DMS79 (cell line): ENCODE results near the gene TCERG1L.

Experiments used
- DNase-seq: peaks from one replicate; lab custom pipeline; 2025; lab: John Stamatoyannopoulos, UW

Gene TCERG1L

DNA sequence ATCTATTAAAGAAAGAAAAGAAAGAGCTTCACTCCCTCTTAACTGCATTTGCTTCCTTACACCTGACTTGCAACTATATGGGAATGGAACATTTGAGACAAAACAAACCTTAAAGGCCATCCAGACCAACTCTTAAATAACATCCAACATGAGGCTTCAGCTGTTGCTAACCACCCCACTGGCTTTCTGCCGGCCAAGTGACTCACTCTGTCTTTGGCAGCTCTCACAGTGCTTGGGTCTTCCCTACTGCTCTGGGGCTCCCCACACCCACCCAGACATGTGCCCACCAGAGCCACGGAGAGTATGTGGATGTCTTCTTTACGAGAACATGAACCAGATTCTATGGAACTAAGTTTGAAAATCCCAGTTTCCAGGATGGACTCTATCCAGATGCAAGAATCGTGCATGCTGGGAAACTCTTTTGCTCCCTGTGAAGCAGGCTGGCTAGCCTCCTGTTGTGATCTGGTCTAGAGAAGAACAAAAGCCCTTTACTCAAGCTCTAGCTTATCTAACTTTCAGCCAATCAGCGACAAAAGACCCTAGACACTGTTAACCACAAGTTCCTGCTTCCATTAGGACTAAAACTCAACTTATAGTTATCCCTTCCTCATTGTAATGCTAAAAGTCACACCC is 245.7 kb downstream of the TCERG1L start:
- DNase-seq, result no peak

DNA sequence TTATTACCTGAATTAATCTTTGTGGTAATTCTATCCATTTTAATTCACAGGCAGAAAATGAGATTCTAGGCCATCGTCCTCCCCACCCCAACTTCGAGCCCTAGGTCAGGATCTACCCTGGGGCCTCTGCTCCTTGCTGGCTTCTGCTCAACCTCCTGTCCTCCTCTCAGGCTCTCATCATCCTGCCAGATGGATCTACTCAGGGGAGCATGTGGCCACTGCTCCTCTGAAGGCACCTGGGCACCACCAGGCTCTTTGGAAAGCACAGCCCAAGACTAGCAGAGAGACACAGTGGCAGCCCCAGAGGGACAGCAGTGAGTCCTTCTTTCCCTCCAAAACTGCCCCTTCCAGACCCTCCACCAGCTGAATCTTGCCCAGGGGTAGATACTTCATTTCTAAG is 248.2 kb downstream of the TCERG1L start:
- DNase-seq, result no peak

DNA sequence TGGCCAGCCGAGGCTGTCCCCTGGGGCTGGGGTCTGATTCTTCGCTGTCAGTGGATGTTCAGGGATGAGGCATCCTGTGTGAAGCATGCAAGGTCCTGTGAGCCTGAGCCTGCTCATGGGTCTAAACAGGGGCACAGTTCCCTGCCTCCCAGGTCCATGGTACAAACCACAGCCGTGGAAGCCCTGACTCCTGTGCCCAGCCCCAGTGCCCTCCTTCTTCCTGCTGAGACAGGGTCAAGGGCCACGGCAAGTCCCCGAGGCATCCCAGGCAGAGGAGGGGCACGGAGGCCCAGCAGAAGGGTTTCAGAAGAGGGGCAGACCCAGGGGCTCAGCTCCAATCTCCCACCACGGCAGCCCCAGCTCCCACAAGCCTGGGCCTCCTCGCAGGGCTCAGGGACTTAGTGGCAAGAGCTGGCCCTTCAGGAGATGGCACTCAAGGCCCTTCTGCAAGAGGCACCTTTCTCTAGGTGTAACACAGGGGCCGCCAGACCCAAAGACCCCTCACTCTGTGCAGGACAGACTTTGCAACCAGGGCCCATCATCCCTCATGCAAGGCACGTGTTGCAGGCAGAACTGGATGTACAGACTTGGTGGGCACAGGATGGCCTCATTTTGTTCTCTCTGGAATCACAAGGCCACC is 248.8 kb downstream of the TCERG1L start:
- no peak for DNase-seq

DNA sequence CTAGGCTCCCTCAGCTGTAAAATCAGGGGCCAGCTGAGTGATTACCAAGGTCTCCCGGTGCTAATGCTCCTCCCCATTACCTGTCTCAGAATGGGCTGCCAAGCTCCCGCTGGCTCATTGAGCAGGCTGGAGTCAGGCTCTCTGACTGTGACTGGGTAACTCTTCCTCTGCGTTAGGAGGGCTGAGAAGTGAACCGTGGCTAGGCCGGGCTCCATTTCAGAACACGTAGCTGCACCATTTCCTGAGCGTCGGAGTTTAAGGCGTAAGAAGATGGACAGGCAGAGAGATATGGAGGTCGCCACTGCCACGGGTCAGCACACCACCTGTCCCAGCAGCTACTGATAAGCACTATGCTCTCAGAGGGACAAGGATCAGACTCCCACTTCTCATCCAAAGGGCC is 250.3 kb downstream of the TCERG1L start:
- no peak for DNase-seq

DNA sequence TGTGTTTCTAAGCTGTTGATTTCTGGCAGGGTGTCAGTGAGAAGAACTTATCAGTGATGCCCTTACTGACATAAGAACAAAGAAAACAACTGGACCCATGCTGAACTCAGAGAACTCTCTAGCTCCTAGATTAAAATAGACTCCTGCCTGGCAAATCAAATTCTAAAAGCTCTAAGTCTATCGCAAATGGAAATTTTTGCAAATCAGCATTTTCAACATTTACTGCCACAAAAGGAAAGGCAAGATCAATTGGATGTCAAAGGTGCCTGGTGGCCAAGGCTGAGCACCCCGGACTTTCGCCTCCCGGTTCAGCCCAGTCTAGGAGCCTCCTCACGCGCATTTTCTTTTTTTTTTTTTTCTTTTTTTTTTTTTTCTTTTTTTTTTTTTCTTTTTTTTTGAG is 251.6 kb downstream of the TCERG1L start:
- DNase-seq, result no peak

DNA sequence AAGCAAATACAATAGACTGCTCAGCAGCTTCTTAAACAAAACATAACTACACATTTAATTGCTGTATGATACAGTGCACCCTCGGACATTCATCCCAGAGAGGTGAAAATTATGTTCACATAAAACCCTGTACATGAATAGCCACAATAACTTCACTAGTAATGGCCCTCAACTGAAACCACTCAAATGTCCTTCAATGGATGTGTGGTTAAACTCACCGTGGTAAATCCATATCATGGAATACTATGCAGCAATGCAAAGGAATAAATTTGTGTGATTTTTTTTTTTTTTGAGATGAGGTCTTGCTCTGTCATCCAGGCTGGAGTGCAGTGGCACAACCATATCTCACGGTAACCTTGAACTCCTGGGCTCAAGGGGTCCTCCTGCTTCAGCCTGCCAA is 252.7 kb downstream of the TCERG1L start:
- no peak for DNase-seq

DNA sequence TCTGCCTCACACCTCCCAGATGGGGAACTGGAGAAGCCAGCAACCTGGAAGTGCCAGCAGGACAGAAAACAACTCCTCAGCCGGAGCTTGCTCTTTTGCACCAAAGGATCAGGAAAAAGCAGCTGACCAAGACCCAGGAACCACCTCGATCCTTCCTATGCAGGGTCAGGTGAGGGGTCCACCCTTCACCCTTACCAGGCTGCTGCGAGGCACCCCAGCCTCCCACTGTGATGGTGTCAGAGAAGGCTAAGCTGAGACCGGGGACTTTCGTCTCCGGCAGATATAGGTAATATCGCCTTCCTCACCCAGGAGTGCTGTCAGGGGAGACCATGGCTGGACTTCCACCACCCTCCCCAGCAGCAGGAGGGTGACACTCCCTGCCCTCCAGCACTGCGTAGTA is 254.7 kb downstream of the TCERG1L start:
- no peak for DNase-seq

DNA sequence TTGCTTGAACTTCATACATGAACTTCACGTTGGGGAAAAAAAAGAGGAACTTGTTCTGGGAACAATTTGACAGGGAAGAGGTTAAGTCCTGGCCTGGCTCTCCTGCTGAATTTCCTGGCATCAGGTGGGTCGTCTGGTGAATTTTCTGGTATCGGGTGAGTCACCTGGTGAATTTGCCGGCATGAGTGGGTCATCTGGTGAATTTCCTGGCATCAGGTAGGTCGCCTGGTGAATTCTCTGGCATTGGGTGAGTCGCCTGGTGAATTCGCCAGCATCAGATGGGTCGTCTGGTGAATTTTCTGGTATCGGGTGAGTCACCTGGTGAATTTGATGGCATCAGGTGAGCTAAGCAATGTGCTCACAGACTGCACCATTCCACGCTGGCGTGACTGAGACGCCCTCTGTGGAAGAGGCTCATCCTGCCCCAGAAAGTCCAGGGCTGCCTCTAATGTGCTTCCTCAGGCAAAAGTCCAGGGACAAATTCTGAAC is 255.4 kb downstream of the TCERG1L start:
- no peak for DNase-seq

DNA sequence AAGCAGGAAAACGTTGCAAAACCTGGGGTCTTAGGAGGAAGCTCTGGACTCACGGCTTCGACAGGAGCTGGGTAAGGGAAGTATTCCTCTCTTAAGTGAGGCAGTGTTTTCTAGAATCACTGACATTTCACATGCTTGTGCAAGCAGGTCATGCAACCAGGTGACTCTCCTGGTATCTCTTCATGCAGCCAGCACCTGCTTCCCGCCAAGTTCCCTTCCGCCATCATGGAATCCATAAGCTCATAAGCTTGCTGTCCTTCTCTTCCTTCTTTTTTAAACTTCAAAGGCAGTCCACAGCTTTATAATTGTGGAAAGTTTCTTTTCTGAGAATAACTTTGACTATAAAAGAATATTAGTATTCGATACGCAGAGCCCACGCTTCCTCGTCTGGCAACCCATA is 256.1 kb downstream of the TCERG1L start:
- no peak for DNase-seq

DNA sequence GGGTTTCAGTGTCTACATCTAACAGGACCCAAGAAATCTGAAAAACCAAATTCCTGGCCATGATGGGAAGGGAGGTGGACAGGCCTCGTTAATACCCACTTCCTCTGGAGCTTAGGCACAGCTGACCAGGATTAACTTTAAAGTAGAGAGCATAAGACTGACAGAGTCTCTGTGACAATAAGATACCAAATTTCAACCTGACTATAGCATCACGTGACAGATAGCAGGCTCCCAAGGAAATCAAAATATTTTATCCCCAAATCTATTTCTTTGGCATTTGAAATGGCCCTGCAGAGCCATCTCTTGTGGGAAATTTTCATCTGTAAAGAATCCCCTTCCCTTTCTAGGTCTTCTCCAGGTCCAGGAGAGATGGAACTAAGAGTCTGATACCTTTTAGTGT is 258.3 kb downstream of the TCERG1L start:
- DNase-seq, result no peak

DNA sequence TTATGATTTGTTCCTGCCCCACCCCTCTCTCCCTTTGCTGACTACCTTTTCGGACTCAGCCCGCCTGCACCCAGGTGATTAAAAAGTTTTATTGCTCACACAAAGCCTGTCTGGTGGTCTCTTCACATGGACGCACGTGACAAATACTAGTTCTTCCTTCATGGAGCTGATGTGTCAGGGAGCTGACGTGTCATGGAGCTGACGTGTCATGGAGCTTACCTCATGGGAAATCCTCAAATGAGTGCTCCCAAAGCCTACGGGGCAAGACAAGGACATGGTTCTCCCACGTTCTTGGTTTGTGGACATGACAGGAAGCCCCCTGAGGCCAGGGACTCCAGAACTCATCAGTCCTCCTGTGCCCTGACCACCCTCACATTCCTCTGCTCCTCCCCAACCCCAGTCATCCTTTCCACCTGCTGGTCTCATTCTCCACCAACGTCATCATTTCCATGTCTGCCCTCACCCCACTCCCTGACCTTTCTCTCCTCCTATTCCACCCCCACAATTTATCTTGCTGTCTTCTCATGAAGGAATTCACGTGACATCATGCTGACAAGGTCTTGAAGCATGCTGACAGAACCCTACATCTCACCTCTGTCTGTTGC is 261.3 kb downstream of the TCERG1L start:
- DNase-seq, result no peak

DNA sequence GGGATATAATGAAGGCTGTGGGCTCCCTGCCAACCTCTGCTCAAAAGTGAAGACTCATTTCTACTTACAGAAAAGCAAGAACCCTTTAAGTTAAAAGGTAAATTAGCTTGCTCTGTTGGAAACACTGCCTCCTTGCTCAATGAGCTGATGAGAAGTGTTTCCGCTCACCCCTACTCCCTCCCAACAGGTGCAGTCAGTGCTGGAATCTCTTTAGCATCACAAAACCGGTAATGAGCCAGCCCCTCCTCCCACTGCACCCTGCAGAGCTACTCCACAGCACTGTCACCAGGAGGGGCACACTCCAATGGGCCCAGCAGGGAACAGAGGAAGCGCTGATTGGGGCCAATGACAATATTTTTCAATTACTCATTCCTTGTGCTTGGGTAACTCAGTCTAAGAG is 262.5 kb downstream of the TCERG1L start:
- peak; percentile 88 for DNase-seq

DNA sequence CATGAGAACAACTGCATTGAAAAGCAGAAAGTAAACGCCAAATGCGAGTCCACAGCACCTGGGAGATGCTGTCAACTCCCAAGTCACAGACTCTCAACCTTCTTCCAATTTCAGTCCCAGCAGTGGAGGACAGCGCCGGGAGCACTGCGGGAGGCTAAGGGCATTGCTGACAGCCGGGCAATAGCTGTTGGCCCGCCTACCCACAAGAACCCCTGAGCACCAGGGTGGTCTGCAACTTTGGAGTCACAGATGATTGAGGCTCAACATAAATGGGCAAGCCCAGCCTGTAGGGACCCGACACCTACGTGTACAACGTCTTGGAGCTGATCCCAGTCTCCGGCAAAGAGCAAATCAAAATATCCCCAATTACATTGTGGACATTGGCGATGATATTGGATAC is 262.9 kb downstream of the TCERG1L start:
- no peak for DNase-seq

DNA sequence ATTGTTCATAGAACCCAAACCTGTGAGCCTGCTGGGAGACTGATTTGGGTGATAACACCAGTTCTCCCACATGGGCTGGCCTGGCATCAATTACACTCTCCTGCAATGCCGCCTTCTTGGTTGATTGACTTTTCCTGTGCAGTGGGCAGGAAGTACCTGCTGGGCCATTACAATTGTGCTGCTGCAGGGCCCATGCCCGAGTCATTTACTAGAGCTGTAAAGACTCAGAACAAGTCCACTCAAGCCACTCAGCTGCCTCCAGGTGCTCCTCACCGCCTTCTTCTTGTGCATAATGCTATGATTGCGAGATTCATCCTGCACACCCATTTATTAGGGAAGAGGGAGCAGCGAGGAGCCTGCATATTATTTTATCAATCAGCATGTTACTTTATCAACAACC is 264.0 kb downstream of the TCERG1L start:
- DNase-seq, result peak; percentile 1

DNA sequence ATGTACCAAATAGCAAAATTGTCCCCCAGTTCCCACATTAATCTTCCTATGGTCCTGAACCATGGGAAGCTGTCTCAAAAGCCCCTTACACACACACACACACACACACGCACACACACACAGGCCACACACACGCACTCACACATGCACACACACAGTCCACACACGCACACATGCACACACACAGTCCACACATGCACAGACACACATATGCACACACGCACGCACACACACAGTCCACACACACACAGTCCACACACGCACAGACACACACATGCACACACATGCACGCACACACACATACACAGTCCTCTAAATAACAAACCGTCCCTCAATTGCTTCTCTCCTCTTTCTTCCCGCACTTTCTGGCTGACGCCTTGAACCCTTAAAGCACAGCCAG is 265.3 kb downstream of the TCERG1L start:
- DNase-seq, result no peak

DNA sequence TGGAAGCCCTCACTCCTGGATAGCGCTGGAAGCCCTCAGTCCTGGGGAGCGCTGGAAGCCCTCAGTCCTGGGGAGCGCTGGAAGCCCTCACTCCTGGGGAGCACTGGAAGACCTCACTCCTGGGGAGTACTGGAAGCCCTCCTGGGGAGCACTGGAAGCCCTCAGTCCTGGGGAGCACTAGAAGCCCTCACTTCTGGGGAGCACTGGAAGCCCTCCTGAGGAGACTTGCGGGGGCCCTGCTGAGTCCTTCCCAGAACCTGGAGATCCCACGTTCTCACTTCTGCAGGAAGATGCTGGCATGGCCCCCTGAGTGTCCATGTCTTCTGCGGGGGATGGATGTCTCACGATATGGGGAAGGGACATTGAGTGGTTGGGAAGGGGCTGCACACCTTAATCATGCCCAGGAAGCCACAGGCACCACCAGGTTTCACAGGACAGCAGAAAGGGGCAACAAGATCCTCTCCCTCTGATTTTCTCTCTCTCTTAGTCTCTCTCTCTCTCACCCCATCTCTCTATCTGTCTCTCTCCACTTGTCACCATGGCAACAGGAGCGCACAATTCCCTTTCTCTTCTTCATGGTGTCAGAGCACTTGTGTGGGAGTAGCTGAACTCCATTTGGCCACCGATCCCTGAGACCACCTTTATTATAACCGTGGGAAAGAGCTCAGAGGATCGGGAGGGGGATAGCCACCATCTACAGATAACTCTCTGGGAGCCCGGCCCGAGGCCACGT is 267.0 kb downstream of the TCERG1L start:
- no peak for DNase-seq

DNA sequence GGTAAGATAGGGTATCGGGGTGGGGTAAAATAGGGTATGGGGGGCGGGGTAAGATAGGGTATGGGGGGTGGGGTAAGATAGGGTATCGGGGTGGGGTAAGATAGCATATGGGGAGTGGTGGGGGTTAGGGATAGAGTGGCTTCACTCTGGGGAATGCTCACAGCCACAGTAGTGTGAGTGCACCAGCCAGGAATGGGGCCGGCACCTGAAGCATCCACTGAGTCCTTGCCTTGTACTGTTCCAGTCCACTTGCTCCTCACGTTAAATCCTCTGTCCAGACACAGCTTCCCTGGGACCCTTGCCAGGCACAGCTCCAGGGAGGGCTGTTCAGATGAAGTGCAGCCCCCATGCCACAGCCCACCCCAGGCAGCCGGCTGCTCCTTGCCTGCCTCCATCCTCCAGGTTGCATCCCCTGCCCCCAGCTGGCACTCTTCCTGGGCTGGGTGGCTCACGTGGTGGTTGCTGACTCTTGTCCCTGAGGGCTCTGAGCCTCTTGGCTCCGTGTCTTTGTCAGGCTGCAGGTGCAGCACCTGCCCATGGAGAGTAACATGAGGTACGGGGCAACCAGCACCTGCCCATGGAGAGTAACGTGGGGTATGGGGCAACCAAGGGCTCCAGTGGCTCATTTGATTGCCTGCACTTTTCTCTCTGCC is 268.4 kb downstream of the TCERG1L start:
- DNase-seq, result peak; percentile 78
